Ascending aorta (tissue), 2 donors: Measurements from ENCODE around the gene AMH. TPM values are rescaled to one million over a fixed set of nuclear protein-coding genes. Genes with fewer than 3 reads are reported as not detected.

Experiments used
- DNase-seq, 2 donors: peaks; one replicate each; pipeline ENCODE4 v3.0.0-alpha.2; 2019; ENCODE audit warnings: low spot score in 2 of 2
- H3K27ac ChIP-seq, 2 donors: fragments of 200-600 bp; sonication (generic); one replicate each; pipeline ENCODE4 v1.5.1; 2016 to 2017; ENCODE audit warnings: mild to moderate bottlenecking in 1 of 2
- H3K27me3 ChIP-seq: fragments of 200-600 bp; sonication (generic); one replicate; pipeline ENCODE4 v1.5.1; 2017
- H3K36me3 ChIP-seq, 2 donors: fragments of 200-600 bp; sonication (generic); one replicate each; pipeline ENCODE4 v1.5.1; 2016
- H3K4me1 ChIP-seq, 2 donors: fragments of 200-600 bp; sonication (generic); one replicate each; pipeline ENCODE4 v1.5.1; 2016 to 2017; ENCODE audit warnings: mild to moderate bottlenecking in 1 of 2
- H3K4me3 ChIP-seq, 2 donors: fragments of 200-600 bp; sonication (generic); one replicate each; pipeline ENCODE4 v1.5.1; 2016 to 2017; ENCODE audit warnings: mild to moderate bottlenecking in 1 of 2
- H3K9me3 ChIP-seq, 2 donors: fragments of 200-600 bp; sonication (generic); one replicate each; pipeline ENCODE4 v1.5.1; 2016
- intact Hi-C: fragments of 100-400 bp; cut with DNase I; formaldehyde crosslinking; loops from one replicate; pipeline ENCODE4 v1.15.1; 2023
- total RNA-seq: library from RNA; depleted of rRNA; stranded (reverse); fragments of >200 nt; gene quantifications from one replicate; pipeline ENCODE4 v1.1.0, GENCODE V29; 2016
- TF ChIP-seq, protein P1 (sequence below), 3 experiments: fragments of 200-600 bp in 2 of 3; fragments of 450-650 bp in 1 of 3; sonication (generic) in 2 of 3; IDR thresholded peaks; one replicate each; pipeline ENCODE4 v1.5.1; 2016 to 2019; ENCODE audit warnings: antibody characterized with exemption in 3 of 3, mild to moderate bottlenecking in 1 of 3, moderate library complexity in 1 of 3

Gene AMH
- total RNA-seq, 1 donor from 2014 or later, result not detected

DNA sequence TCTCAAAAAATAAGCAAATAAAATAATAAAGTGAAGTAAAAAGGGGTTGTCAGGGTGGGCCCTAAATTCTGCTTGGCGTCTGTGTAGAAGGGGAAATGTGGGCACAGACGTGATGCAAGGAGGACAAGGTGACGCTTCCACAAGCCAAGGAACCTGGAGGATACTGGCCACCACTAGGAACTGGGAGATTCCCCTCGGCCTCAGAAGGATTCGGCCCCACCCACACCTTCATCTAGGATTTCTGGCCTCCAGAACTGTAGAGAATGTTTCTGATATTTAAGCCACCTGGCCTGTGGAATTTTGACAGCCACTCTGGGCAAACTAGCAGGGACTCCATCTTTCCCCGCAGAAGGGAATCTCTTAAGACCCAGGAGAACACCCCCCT is 14.1 kb upstream of the AMH start:
- intact Hi-C loops, result loop anchor here (5.0 kb wide), 1 partner anchor 157 kb away; no protein-coding TSS in a partner anchor
- Histone ChIP-seq H3K27ac (peak overlapping the region; percentile 97 to 98), H3K27me3 (no peaks in the 10 kb centered on the region), H3K4me1 (peaks cover 10 to 30% of the 10 kb centered on the region in 2 donors), H3K4me3 (peak overlapping the region; percentile 85 to 100), H3K36me3 (peaks cover 9 to 31% of the 10 kb centered on the region in 2 donors), H3K9me3 (no peaks in the 10 kb centered on the region)
- TF ChIP-seq, protein P1, sequence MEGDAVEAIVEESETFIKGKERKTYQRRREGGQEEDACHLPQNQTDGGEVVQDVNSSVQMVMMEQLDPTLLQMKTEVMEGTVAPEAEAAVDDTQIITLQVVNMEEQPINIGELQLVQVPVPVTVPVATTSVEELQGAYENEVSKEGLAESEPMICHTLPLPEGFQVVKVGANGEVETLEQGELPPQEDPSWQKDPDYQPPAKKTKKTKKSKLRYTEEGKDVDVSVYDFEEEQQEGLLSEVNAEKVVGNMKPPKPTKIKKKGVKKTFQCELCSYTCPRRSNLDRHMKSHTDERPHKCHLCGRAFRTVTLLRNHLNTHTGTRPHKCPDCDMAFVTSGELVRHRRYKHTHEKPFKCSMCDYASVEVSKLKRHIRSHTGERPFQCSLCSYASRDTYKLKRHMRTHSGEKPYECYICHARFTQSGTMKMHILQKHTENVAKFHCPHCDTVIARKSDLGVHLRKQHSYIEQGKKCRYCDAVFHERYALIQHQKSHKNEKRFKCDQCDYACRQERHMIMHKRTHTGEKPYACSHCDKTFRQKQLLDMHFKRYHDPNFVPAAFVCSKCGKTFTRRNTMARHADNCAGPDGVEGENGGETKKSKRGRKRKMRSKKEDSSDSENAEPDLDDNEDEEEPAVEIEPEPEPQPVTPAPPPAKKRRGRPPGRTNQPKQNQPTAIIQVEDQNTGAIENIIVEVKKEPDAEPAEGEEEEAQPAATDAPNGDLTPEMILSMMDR (IDR thresholded peaks at IDR 0.05), result no peak
- no peak for DNase-seq

DNA sequence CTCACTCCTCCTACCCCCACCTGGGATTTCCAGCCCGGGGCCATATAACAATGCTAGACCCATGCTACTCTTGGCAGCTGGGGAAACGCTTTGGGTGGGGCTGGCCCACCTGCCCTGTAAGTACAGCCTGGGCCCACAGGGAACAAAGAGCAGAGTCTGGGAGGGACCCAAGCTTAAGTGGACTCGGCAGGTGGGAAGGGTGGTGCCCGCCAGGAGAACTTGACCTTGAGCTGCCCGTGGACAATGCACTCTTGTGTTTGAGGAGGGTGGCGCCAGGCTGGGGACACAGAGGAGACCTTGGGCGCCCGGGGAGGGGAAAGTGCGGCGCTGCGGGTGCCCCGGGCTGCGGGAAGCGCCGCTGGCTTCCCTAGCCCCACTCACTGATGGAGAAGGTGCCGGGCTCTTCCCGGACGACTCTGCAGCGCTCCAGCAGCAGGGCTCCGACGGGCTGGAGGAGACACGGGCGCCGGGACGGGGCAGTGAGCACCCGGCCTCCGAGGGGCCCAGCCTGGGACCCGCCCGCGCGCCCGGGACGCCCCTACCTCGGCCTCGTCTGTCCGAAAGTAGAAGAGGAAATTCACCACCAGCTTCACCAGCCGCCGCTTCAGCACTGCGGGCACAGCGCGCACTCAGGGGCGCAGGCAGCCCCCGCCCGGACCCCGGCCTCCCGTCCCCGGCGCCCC is 13.6 kb upstream of the AMH start:
- Histone ChIP-seq H3K27ac (peak overlapping the region; percentile 97 to 98), H3K27me3 (no peaks in the 10 kb centered on the region), H3K4me3 (peak overlapping the region; percentile 85 to 100), H3K9me3 (no peaks in the 10 kb centered on the region), H3K4me1 (peaks cover 14 to 35% of the 10 kb centered on the region in 2 donors), H3K36me3 (peaks cover 9 to 26% of the 10 kb centered on the region in 2 donors)
- no peak for DNase-seq
- intact Hi-C loops, result loop anchor here (1.0 to 5.0 kb wide), 8 partner anchors 34 to 157 kb away; partner anchors contain the start of genes AP3D1, IZUMO4, LSM7 and MOB3A
- TF ChIP-seq, protein P1 (IDR thresholded peaks at IDR 0.05), result no peak

DNA sequence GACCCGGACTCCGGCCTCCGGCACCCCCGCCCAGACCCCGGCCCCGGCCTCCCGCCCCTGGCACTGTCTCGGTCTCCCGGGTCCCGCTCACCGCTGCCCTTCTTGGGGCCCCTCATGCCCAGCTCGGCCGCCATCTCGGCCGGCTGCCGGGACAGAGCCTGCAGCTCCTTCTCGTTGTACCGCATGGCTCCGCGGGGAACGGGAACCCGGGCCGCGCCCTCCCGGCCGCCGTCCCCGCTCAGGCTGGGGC is 13.1 kb upstream of the AMH start:
- no peaks in the 10 kb centered on the region for H3K9me3 ChIP-seq
- no peak for DNase-seq
- intact Hi-C loops, result loop anchor here (1.0 to 5.0 kb wide), 8 partner anchors 33 to 156 kb away; partner anchors contain the start of genes AP3D1, IZUMO4, LSM7 and MOB3A
- peak overlapping the region; percentile 97 to 98 for H3K27ac ChIP-seq
- peaks cover 19 to 40% of the 10 kb centered on the region in 2 donors for H3K4me1 ChIP-seq
- TF ChIP-seq, protein P1 (IDR thresholded peaks at IDR 0.05), result no peak
- H3K36me3 ChIP-seq, result peaks cover 9 to 21% of the 10 kb centered on the region in 2 donors
- peak overlapping the region; percentile 85 to 100 for H3K4me3 ChIP-seq
- no peaks in the 10 kb centered on the region for H3K27me3 ChIP-seq

DNA sequence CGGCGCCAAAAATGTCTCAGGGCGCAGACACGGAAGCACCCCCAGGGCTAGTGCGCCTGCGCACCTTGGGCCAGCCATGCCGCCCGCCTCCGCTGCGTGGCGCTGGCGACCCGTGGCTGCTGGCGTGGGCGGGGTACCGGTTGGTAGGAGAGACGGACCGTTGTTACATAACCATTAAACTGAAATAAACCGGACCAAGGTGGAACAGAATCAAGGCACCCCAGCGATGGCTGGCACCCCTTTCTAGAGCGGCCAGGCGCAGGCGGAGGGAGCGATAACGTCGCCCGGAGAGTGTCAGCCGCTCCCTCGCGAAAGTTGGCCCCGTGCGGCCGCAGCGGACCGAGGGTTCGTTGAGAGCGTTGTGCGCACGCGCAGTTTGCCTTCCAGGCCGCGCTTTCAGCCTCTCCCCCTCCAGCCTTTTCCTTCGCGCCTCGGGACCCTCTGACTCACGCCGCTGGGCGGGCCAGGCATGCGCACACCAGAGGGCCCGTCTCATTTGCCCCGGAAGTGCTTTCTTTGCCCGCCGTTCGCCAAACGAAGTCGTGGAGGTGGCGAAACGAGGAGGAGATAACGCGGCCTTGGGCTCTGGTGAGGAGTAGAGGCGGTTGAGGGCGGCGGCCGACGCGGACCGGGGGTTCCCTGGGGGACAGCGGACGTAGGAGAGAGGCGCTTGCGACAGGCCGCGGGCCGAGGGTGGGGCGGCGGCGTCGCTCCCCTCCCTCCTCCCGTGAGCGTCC is 12.6 kb upstream of the AMH start, which contains the start of the genes PLEKHJ1 and SF3A2:
PLEKHJ1 (minus strand) TSS at position 16 of the 737 bp plus-strand sequence. CDS start 81 bp downstream, outside the sequence.
SF3A2 (plus strand) TSS at position 511 of the 737 bp plus-strand sequence. CDS start 6,595 bp downstream, outside the sequence.
- H3K36me3 ChIP-seq, result peaks cover 9 to 20% of the 10 kb centered on the region in 2 donors
- DNase-seq, result peak; percentile 86 to 98
- peak within 1 kb of the TSS; percentile 97 to 98 for H3K27ac ChIP-seq
- peak within 1 kb of the TSS; percentile 85 to 100 for H3K4me3 ChIP-seq
- no peaks in the 10 kb centered on the region for H3K9me3 ChIP-seq
- intact Hi-C loops, result loop anchor here (1.0 to 5.0 kb wide), 8 partner anchors 33 to 156 kb away; partner anchors contain the start of genes AP3D1, IZUMO4, LSM7 and MOB3A
- H3K27me3 ChIP-seq, result no peaks in the 10 kb centered on the region
- TF ChIP-seq, protein P1 (IDR thresholded peaks at IDR 0.05), result peak; percentile 99 to 100 (median 99)
- peaks cover 19 to 44% of the 10 kb centered on the region in 2 donors for H3K4me1 ChIP-seq

DNA sequence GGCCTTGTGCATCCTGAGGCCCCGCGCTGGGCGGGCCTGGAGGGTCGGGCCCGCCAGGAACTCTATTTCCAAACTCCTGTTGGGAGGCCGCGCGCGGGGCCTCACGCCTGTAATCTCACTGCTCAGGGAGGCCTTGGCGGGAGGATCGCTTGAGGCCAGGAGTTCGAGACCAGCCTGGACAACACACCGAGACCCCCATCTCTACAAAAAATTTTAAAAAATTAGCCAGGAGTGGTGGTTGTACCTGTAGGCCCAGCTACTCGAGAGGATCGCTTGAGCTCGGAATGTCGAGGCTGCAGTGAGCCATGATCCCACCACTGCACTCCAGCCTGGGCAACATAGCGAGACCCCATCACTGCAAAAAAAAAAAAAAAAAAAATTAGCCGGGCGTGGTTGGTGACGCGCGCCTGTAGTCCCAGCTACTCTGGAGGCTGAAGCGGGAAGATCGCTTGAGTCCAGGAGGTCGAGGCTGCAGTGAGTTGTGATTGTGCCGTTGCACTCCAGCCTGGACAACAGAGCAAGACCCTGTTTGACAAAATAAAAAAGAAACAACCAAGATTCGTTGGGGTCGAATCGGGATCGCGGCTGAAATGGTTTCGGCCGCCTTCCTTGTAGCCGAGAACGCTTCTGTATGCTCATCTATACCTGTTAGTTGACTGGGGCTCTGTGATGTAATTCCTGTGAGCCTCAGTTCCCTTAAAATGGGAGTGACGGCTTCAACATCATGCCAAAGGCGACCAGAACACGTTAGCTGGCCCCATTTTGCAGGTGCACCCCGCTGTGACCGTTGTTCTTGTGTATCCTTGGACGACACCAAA is 11.9 kb upstream of the AMH start:
- Histone ChIP-seq H3K4me1 (peaks cover 19 to 50% of the 10 kb centered on the region in 2 donors), H3K36me3 (peaks cover 9 to 16% of the 10 kb centered on the region in 2 donors), H3K4me3 (peak overlapping the region; percentile 85 to 100), H3K27ac (peak overlapping the region; percentile 97 to 98), H3K9me3 (no peaks in the 10 kb centered on the region), H3K27me3 (no peaks in the 10 kb centered on the region)
- TF ChIP-seq, protein P1 (IDR thresholded peaks at IDR 0.05), result no peak
- intact Hi-C loops, result loop anchor here (2.0 to 5.0 kb wide), 2 partner anchors 92 to 155 kb away; partner anchors contain the start of genes LSM7 and SPPL2B
- no peak for DNase-seq
